SK-N-SH (cell line): ENCODE data around the gene ERP29.

Experiments
- FOXJ3 ChIP-seq: sonication (generic); formaldehyde crosslinking; IDR thresholded peaks from 2 replicates; pipeline ENCODE4 v1.5.1; 2020; ENCODE audit warnings: mild to moderate bottlenecking, missing genetic modification reagents
- RAD21 ChIP-seq: IDR thresholded peaks from 2 replicates; pipeline ENCODE4 v1.6.1; 2012; ENCODE audit warnings: mild to moderate bottlenecking, low read length
- TF ChIP-seq, protein P1 (sequence below): fragments of 200-600 bp; sonication (generic); IDR thresholded peaks from 2 replicates; pipeline ENCODE4 v1.6.1; 2017; ENCODE audit warnings: antibody characterized with exemption, mild to moderate bottlenecking, moderate library complexity

DNA sequence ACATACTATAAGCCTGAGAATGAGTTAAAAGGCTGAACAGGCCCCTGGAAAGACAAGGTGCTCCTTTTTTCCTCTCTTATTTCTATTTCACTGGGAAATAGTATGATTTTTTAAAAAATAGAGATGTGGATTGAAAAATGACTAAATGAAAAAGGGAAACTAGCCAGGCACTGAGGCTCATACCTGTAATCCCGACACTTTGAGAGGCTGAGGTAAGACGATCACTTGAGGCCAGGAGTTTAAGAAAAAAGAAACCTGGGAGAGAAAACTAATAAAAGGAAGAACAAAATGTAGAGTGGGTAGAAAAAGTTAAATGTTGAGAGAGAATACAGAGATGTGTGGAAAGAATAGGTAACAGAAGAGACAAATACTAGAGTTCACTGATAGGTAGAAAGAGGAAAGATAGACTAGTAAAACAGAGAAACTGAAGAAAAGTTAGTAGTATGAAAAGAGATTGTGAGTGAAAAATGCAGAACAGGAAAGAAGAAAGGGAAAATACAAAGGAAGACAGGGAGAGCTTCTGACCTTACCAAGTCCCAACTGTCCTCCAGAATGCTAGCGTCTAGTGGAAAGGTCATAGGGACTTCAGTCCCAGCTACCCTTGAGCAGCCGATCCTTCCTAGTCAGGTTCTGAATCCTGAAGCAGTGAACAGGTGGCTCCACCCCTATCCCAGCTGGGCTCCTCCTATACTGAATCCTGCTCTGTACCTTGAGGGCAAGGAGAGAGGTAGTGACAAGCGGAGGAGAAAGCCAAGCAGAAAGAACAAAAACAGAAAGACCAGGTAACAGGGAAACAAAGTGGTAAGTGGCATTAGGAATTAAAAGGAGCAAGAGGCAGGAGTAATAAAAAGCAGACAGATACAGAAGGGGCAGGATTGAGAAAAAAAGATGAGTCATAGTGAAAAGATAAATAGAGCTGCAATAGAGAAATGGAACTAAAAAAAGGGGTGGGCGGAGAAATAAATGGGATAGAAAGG, 7.5 kb upstream of the ERP29 start:
- no peak for TF ChIP-seq RAD21
- no peak for TF ChIP-seq FOXJ3
- TF ChIP-seq, protein P1, sequence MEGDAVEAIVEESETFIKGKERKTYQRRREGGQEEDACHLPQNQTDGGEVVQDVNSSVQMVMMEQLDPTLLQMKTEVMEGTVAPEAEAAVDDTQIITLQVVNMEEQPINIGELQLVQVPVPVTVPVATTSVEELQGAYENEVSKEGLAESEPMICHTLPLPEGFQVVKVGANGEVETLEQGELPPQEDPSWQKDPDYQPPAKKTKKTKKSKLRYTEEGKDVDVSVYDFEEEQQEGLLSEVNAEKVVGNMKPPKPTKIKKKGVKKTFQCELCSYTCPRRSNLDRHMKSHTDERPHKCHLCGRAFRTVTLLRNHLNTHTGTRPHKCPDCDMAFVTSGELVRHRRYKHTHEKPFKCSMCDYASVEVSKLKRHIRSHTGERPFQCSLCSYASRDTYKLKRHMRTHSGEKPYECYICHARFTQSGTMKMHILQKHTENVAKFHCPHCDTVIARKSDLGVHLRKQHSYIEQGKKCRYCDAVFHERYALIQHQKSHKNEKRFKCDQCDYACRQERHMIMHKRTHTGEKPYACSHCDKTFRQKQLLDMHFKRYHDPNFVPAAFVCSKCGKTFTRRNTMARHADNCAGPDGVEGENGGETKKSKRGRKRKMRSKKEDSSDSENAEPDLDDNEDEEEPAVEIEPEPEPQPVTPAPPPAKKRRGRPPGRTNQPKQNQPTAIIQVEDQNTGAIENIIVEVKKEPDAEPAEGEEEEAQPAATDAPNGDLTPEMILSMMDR: no peak
